Measurements from ENCODE around the gene PRR33.

The PRR33 gene

DNA sequence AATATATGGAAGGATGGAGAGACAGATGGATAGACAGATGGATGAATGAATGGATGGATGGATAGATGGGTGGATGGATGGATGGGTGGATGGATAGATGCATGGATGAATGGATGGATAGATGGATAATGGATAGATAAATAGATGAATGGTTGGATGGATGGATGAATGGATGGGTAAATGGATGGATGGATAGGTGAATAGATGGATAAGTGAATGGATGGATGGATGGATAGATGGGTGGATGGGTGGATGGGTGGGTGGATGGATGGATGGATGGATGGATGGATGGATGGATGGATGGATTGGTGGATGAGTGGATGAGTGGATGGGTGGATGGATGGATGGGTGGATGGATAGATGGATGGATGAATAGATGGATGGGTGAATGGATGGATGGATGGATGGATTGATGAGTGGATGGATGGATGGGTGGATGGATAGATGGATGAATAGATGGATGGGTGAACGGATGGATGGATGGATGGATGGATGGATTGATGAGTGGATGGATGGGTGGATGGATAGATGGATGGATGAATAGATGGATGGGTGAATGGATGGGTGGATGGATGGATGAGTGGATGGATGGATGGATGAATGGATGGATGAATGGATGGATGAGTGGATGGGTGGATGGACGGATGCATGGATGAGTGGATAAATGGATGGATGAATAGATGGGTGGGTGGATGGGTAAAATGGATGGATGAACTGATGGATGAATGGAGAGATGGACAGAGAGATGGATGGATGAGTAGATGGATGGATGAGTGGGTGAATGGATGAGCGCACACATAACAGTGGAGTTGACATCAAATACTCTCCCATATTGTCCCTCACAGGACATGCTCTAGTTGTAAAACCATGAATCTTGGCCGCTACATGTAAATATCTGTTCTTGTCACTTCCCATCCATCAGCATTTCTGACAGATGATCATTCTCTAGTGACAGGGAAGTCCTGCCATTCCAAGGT is 30.0 kb downstream of the PRR33 start:
- DNase-seq, result no peak

DNA sequence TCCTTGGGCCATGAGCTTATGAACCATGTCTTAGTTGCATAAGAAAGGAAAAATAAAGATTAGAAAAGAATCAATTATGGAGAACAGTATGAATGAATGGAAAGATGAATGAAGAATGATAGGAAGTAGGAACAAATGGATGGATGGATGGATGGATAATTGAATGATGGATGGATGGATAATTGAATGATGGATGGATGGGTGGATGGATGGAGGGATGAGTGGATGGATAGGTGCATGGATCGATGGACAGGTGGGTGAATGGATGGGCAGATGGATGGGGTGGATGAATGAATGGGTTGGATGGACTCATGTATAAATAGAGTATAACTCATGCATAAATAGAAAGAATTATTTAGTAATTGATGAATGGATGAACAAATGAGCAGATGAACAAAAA is 31.6 kb downstream of the PRR33 start:
- DNase-seq, result no peak

DNA sequence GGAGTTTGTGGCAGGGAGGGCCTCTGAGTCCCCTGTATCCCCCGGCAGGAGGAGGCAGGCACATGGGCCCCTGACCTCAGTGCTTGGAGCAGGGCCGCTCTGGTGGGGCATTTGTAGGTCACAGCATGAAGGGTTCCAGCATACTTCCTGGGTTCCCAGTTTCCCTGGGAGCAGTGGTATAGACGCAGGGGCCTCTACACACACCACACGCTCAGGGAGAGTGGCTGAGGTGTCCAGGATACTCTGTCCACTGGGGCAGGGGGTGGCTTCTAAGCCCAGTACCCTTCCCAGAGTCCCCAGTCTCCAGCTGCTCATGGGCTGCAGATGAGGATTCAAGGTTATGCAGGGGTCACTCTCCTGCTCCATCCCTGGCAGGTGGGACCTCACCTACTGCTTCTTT is 32.7 kb downstream of the PRR33 start:
- no peak for DNase-seq

DNA sequence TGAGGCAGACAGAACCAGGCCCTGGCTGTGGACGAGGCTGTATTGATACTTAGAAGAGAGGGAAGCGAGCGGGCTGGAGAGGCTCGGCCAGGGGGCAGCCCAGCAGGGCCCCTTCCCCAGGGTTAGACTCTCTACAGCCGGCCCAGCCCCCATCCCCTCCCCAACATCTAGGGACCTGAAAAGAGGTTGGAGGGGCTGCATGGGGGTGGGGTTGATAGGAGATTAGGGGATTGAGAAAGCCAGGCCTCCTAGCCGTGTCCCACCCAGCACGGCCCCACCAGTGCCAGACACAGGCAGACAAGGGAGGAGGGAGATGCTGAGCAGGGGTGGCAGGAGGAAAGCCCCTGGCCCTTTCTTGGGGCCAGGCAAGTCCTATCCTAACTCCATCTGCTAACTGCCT is 33.1 kb downstream of the PRR33 start:
- no peak for DNase-seq

DNA sequence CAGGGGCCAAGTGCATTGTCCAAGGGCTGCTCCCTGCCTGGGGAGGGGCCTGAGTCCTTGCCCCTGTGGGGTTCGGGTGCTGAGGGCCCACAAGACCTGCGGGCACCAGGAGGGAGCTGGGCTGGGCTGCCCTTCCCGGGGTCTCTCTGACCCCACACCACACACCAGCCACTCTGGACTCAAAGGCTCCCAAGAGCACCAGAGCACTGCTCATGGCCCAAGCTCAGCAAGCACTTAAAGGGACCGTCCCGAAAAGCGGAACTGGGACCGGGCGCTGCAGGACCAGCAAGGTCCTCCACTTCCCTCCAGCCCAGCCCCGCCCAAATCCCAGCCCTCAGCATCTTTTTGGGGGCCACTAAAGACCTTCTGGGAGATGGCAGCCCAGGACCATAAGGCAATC is 33.5 kb downstream of the PRR33 start:
- no peak for DNase-seq

DNA sequence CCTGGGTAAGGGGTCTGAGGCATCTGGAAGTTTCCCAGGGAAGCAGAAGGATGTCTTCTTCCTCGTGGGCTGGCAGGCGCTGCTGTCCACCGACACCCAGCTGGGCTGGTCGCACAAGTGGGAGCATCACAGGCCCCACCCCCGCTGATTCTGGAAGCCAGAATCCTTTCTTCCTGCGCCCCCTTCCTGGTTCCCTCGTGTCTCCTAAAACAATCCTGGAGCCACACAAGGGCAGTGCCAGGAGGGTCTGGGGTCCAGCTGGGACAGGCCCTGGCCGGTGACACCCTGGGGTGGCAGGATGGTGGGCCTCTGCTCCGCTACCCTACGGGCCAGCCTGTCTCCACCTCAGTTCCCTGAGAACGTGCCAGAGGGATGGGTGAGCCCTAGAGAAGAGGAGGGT is 34.6 kb downstream of the PRR33 start:
- no peak for DNase-seq

DNA sequence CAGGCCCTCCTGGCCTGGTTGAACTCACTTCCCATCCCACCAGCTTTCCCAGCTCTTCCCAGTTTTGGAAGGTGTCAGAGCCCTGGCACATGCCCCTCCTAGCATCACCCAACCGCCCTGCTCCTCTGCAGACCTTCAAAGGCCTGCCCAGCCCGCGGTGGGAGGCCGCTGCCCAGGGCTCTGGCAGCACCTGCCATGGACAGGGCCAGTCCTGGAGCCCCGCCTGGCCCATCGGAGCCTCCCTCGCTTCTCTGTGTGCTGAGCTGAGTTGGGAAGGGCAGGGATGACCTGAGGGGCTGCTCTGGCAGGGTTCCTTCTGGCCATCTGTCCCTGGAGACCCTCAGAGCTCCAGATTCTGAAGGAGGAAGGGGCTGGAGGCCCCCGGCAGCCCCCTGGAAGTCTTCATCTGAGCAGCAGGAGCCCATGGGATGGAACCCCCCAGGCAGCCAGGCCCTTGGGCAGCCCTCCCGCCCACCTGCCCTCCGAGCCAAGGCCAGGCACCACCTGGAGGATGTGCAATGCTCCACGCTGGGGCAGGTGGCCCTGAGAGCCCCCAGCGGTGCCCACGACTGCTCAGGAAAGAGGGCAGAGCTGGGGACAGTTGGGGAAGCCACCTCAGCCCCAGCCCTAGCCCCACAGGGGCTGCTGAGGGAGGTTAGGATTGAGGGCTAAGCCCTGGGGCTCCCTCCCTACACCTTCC is 35.2 kb downstream of the PRR33 start:
- no peak for DNase-seq

DNA sequence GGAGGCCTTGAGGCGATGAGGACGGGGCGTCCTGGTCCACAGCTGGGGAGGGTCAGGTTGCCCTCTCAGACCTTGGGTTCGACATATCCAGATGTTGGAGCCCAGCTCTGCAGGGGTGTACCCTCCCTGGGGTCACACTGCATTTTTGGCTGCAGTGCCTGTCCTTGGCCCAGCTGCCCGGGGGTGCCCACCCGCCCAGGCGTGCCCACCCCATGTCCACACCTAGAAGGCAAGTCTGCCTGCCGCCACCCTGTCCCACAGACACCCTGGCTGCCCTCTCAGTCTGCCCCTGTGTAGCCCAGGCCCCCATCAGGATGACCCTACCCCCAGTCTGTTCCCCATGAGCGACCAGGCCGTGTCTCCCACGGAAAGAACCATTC is 35.8 kb downstream of the PRR33 start:
- DNase-seq, result no peak

DNA sequence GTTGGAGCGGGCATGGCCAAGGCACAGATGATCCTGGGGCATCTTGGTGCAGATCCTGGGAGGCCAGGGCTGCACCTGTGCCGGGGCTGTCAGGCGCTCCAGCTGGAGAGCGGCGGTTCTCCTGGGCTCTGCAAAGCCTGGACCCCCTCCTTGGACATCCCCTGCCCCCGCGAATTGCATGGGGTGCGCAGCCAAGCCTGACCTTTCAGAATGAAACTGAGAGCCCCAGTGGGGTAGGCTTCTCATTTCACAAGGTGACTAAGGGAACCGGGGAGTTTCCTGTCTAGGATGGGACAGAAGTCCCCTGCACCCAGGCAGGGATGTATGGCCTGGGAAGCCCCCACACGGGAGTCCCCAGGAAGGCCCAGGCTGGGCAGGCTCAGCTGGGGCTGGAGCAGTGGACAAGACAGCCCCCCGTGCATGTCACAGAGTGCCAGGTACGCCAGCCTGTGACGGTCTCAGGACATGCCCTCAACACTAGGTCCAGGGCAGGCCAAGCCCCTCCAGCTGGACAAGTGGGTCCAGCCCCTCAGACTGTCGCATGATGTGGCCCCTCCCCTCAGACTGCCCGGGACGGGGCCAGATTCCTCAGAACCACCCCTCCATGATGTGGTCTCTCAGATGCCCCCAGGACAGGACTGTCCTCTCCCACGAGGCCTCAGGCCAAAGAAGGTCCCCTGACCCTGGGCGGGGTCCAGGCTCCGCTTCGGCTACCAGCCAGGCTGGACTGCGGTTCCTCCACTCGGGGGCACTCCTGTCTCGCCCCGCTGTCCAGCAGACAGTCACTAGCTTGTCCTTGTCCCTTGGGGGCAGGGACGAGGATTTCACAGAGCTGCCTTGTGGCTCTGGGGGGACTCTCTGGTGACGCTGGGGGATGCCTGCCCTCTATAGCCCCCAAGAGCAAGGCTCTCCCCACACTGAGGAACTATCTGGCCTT is 36.5 kb downstream of the PRR33 start:
- no peak for DNase-seq

DNA sequence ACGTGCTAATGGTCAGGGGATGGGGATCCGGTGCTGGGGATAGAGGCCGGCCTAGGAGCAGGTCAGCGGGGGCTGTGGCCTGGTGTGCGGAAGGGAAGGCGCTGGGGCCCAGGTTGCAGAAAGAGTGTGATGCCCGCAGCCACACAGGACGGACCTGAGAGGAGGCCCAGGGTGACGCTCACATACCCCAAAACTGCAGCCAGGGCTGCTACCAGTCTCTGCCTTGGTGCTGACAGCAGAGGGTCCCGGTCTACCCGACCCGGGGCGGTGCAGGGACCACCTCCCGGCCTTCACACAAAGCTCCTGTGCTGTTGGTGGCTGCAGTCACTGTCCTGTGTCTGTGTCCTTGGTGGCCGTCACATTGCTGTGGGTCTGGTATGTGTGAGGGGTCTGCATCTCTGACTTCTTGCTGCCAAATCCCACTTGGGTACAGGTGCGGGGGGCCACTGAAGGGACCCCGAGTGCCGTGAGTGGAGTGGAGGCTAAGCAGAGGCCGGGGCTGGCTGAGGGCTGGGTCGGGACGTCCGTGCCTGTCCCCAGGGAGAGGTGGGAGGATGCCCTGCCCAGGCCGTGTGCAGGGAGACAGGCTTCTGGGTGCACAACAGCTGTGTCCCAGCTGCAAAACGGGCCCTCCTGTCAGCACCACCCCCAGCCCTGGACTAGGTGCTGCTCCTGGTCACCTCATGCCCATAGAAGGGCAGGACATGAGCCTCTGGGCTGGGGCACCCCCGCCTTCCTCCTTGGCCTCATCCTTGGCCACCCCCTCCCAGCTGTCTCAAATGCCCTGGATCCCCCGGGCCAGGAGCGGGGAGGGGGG is 37.4 kb downstream of the PRR33 start:
- DNase-seq, result no peak

DNA sequence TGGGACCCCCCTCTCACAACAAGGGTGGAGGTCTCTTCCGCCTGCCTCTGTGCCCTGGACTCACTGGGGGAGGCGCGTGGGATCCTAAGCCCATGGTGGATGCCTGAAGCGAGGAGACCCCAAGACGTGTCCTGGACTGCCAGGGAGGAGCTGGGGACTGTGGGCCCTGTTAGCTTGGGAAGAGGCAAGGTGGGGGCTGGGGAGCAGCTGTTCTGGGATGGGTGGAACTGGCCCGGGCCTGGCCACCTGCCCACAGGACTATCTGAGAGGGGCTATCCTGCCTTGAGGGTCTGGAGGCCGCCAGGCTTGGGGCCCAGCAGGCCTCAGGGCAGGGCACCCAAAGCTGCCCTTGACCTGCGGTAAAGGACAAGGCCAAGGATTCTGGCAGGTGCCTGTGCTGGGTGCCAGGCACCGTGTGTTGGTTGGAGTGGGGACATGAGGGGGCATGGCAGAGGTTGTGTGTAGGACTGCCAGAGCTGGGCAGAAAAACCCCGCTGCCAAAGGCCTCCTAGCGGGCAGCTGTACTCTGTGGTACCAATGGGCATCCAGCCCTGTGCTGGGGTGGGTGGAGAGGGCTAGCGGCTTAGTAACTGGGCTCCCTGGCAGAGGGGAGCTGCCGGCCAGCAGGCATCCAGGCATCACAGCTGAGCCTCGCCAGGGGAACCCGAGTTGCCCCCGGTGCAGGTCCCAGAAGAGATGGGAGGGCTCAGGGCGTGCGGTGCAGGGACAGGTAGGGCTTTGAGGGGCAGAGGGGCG is 38.1 kb downstream of the PRR33 start:
- no peak for DNase-seq

DNA sequence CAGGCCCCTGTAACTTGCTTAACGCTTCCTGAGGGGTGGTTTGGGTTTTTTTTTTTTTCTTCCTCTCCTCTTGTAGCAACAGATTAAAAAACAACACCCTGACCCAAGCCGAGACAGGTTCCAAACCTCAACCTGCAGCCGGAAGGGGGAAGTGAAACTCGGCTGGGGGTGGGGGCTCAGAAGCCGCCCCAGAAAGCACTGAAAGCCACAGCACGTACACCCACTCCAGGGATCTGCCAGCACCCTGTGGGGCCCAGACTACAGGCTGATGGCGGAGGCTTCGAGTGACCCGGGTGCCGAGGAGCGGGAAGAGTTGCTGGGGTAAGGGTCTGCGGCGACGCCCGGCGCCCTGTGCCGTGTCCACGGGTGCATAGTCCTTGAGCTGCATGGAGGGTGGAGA is 38.8 kb downstream of the PRR33 start, which contains the start of gene LSP1:
TSS of gene LSP1 (plus strand) at position 208 of the 400 bp plus-strand sequence. CDS start at position 269, 61 bp downstream.
- no peak for DNase-seq

DNA sequence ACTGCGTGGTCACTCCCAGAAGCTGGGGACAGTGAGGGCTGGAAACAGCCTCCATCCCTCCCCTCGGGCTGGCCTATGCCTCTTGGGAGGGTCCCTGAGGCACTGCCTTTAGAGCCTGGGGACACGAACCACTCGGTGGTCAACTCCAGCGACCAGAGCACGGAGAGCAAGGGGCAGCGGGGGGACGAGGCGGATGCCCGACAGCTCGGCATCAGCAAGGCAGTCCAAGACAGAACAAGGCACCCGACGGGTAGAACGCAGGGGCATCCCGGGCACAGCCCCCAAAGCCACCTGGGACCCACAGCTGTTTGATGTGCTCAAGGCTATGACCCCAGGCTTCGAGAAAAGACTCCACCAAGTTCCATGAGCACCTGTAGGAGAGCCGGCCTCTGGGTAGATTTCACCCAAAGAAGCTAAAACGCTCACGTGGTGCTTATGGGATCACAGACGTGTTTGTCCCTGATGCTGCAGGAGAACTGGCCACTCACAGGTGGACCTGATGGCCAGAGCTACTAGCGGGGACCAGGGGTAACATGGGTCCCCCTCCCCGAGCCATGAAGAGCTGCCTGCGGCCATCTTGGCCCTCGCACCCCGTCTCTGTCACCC is 39.3 kb downstream of the PRR33 start:
- DNase-seq, result no peak

DNA sequence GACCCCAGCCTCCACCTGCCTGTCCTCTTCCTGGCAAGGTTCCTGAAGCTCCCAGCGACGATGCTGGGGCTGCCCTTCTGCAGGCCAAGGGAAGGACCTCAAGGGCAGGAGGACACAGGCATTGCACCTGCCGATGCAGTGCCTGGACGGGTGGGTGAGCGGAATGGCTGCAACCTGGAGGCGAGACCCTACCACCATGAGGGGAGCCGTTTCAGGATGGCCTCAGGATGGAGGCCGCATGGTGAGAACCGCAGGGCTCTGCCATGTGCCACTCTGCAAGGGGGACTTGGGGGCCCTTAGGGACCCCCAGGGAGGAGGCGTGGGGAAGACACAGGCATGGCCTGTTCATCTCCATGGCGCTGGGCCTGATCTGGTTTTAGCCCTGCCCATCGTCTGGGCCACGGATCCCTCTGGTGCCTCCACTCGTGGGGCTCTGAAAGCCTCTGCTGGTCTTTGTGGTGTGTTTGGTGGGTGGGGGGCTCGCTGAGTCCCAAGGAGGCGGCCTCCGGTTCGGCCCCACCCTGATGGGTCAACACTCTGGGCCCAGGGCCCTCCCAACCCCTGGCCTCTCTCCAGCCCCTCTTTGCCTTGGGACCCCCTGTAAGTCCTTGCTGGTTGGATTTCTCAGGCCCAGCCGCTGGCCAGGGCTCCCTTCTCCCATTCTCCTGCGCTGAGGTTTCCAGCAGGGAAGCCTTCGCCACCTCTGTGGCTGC is 40.1 kb downstream of the PRR33 start:
- no peak for DNase-seq

DNA sequence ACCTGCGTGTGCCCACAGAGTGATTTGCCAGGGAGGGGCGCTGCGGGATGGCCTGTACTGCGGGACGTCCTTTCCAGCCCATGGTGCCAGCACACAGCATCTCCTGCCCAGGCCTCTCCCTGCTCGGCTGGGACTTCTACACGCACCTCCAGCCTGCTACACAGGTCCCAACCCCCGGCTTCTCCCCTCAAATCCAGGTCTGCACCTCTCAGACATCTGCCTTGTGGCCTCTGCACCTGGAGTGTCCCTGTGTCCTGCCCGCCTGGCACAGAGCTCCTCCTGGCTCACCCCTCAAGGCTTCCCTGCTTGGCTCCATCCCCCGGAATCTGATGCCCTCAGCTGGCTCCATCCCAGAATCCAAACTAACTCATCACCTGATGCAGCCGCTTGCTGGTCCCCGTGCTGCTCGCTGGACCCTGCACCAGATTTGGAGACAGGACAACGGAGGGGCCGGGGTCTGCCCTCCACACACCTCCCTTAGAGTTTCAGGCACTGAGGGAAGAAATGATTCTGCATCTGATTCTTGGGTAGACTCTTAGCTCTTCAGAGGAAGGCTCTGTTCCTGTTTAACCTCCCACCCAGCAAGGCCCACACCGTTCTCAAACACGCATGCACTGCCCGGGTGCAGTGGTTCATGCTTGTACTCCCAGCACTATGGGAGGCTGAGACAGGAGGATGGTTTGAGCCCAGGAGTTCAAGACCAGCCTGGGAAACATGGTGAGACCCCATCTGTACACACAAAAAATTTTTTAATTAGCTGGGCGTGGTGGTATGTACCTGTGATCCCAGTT is 42.9 kb downstream of the PRR33 start:
- no peak for DNase-seq

DNA sequence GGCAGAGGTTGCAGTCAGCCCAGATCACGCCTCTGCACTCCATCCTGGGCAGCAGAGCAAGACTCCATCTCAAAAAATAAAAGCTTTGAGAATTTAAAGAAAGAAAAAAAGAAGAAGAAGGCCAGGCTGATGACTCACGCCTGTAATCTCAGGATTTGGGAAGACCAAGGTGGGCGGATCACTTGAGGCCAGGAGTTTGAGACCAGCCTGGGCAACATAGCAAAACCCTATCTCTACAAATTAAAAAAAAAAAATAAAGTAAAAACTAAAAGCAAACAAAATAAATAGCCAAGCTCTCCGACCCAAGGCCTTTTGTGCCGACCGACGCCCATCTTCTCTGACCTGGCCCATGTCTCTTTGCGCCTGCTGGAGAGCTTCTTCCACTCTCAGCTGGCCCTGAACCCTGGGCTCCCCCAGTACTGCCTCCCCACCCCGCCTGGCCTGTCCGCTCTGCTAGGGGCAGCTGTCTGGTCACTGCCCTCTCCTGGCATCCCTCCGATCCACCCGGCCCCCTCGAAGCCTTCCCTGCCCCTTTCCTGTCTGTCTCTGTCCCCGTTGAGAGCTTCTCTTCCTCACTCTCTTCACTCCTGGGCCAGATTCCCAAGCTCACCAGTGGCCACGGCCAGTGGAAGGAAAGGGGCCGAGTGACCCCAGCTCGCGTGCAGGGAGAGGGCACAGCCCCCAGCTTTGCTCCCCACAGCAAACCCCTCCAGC is 43.6 kb downstream of the PRR33 start:
- no peak for DNase-seq

DNA sequence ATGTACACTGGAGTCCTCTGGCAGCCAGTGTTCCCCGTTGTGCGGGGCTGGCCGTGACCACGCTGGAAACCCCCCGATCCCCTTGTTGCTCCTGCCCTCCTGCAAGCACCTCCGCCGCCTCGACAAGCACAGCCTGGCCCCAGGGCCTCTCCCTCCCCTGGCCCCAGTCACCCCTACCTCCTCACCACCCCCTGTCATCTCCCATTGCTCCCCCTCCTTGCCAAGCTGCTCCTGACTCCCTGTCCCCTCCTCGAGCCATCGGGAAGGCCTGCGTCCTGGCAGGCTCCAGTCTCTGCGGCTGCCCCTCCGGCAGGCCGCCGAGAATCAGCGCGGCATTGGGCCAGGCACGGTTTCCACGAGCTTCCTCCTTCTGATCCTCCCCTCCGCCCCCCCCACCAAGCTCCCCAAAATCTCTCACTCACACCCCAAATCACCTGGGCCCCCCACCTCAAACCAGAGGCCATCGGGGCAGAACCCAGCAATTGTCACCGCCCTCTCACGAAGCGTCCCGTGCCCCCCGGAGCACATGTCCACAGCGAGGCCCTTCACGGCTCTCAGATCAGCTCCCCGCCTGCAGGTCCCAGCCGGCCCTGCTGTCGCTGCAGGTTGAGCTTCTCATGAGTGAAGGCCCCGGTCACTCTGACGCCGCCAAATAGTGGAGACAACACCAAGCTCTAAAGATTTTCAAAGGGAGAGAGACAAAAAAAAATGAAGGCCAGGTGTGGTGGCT is 44.5 kb downstream of the PRR33 start:
- no peak for DNase-seq

DNA sequence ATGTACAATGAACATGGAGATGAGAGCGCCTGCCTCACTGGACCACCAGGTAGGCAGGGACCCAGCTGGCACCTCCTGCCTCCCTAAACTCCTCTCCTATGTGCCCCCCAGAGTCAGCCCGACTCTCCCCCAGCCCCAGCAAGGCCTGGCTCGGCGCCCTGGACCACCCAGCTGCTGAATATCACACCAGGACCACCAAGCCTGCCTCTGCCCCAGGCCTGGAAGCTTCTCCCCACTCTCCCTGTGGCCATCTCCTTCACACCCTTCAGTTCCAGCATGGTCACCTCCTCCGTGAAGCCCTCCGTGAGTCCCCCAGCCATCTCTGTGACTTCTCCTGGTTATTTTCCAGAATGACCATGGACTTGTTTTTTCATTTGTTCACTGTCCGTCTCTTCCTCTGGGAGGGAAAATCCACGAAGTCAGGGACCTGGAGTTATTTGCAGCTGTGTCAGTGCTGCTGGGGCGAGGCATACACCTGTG is 45.2 kb downstream of the PRR33 start:
- no peak for DNase-seq
